ENCODE measurements around the gene ZNF689. TPM values are rescaled to one million over a fixed set of nuclear protein-coding genes. Genes with fewer than 3 reads are reported as not detected.

The ZNF689 gene
- total RNA-seq, 1 donor, result 8.1 TPM

DNA sequence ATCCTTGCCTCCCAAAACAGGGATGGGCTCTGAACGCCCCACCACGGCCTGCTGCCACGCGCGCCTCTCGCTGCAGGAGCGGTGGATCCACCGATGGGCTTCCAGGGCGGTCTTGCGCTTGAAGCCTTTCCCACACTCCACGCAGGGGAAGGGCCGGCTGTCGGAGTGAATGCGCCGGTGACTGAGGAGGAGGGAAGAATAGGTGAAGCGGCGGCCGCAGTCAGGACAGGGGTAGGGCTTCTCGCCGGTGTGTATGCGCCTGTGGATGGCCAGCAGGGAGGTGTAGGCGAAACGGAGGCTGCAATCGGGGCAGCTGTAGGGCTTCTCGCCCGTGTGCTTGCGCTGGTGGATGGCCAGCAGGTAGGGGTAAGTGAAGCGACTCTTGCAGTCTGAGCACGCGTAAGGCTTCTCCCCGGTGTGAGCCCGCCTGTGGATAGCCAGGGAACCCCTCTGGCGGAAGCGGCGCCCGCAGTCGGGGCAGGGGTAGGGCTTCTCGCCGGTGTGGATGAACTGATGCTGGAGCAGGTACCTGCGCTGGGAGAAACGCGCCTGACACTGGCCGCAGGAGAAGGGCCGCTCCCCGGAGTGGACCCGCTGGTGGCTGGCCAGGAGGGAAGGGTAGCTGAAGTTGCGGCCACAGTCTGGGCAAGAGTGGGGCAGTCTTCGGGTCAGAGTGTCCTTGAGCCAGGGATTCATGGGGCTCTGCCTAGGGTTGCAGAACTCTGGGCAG is 27.4 kb downstream of the ZNF689 start:
- DNase-seq (ENCODE audit: low read depth), result no peak
- TF ChIP-seq, protein P1, sequence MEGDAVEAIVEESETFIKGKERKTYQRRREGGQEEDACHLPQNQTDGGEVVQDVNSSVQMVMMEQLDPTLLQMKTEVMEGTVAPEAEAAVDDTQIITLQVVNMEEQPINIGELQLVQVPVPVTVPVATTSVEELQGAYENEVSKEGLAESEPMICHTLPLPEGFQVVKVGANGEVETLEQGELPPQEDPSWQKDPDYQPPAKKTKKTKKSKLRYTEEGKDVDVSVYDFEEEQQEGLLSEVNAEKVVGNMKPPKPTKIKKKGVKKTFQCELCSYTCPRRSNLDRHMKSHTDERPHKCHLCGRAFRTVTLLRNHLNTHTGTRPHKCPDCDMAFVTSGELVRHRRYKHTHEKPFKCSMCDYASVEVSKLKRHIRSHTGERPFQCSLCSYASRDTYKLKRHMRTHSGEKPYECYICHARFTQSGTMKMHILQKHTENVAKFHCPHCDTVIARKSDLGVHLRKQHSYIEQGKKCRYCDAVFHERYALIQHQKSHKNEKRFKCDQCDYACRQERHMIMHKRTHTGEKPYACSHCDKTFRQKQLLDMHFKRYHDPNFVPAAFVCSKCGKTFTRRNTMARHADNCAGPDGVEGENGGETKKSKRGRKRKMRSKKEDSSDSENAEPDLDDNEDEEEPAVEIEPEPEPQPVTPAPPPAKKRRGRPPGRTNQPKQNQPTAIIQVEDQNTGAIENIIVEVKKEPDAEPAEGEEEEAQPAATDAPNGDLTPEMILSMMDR (IDR thresholded peaks at IDR 0.05; ENCODE audit: insufficient read depth, low read length), result no peak
- H3K4me3 ChIP-seq (ENCODE audit: low read depth, low read length), result no peak overlapping the region

DNA sequence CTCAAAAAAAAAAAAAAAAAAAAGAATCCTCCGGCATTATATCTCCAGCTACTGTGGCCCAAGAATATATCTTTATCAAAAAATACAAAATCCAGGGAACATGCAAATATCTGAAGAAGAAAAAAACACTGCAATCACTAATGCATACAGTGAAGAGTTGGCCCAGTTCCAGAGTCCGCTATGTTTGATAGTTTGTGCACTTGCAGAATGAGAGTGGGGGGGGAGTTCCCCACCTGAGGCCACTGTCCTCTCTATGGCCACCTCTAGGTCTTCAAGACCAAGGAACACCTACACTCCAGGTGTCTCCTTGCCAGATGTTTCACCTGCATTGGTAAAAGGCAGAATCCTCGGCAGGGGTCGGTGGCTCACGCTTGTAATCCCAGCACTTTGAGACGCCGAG is 28.7 kb downstream of the ZNF689 start:
- no peak for DNase-seq (ENCODE audit: low read depth)
- no peak overlapping the region for H3K4me3 ChIP-seq (ENCODE audit: low read depth, low read length)
- TF ChIP-seq, protein P1 (IDR thresholded peaks at IDR 0.05; ENCODE audit: insufficient read depth, low read length), result no peak

DNA sequence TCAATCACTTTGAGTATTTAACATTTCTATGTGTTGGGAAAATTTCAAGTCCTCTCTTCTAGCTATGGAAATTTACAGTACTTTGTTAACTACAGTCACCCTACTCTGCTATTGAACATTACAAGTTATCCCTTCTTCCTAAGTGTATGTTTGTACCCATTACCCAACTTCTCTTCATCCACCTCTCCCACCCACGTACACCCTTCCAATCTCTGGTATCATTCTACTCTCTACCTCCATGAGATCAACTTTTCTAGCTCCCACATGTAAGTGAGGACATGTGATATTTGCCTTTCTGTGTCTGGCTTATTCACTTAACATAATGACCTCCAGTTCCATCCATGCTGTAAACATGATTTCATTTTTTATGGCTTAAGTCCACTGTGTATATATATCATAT is 35.5 kb downstream of the ZNF689 start:
- TF ChIP-seq, protein P1 (IDR thresholded peaks at IDR 0.05; ENCODE audit: insufficient read depth, low read length), result no peak
- H3K4me3 ChIP-seq (ENCODE audit: low read depth, low read length), result no peak overlapping the region
- DNase-seq (ENCODE audit: low read depth), result no peak

DNA sequence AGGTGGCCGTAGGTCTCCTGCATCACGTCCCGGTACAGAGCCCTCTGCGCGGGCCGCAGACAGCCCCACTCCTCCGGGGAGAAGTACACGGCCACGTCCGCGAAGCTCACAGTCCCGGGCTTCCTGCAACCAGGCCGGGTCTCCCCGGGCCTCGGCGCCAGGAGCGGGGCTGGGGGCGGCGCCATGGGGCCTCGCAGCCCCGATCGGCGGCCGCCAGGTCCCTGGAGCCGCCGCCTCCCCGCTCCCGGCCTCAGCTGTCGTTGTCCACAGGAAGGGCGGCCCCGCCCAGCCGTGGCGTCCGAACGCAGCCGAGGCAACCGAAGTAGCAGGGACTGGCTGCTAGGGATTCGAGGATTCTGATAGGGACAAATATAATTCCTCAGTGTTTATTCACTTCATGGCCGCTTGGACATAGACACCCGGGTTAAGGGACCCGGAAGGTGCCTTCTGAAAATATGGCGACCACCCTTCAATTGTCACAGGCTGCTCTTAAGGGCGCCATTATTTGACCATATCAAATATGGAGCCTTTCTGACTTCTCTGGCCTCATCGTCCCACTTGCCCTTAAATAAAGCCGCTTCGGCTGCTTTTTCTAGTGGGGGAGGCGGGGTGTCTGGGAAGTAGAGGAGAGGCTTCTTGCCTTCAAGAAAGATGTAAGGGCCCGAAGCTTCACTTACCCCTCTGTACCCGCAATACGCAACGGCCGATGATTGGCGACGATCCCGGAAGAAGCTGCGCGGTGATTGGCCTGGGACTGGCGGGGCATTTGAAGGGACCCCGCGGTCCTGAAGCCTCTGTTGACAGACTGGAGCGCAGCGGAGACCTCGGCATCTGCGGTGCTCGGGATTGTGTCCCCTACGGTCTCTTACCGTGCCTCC is 38.5 kb downstream of the ZNF689 start, which contains the start of gene ZNF688:
Gene ZNF688, minus strand, starts transcription at position 270 of the 878 bp plus-strand sequence. Its CDS starts 85 bp downstream, at position 185.
- peak; percentile 98 for DNase-seq (ENCODE audit: low read depth)
- TF ChIP-seq, protein P1 (IDR thresholded peaks at IDR 0.05; ENCODE audit: insufficient read depth, low read length), result no peak
- peak within 1 kb of the TSS; percentile 76 for H3K4me3 ChIP-seq (ENCODE audit: low read depth, low read length)

DNA sequence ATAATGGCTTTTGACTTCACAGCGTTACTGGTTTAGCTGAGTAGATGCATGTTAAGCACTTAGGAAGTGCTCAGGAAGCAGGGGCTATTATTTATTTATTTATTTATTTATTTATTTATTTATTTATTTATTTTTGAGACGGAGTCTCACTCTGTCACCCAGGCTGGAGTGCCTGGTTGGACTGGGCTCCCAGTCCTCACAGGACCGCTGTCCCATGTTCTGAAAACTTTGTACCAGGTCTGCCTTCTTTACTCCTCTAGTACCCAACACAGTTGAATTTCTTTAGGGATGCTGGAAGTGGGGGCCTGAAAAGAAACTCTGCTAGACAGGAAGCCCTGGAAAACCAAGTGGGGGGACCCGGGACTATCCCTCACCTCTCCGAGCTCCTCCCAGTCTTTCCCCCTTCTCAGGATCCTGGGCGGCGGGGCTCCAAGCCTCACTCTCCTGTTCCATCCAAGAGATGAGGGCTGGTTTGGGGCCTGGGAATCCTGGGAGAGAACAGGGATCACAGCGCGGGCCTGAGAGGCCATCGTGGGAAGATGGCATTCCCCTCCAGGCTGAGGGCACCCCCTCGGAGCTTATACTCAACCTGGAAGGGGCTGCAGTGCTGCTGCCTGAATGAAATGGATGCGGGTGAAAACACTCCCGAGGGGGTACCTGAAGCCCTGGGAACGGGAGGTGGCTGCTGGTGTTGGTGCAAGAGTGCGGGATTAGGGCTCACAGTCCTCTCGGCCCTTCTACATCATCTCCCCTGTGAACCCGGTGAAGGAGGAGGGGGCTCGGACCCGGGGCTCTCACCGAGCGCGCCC is 39.3 kb downstream of the ZNF689 start:
- peak; percentile 25 for DNase-seq (ENCODE audit: low read depth)
- peak overlapping the region; percentile 76 for H3K4me3 ChIP-seq (ENCODE audit: low read depth, low read length)
- TF ChIP-seq, protein P1 (IDR thresholded peaks at IDR 0.05; ENCODE audit: insufficient read depth, low read length), result no peak

Data from fibroblast of the aortic adventitia (primary cell).